GM19193 (cell line): ENCODE measurements around the gene AKAP12.

Experiments used
- POLR2A ChIP-seq: IDR thresholded peaks from 4 replicates; pipeline ENCODE4 v1.6.1; 2011; ENCODE audit not compliant: insufficient read depth, insufficient read length; ENCODE audit errors: extremely low read depth

Gene AKAP12

GRCh38 chr6:151303231-151303630 is 63.5 kb downstream of the AKAP12 start:
- no peak for TF ChIP-seq POLR2A

- TF ChIP-seq POLR2A = no peak
These were observed 66.6 kb downstream of the AKAP12 start for GRCh38 chr6:151306269-151306783.

- TF ChIP-seq POLR2A = no peak
These were observed 67.7 kb downstream of the AKAP12 start for GRCh38 chr6:151307501-151307900.

- TF ChIP-seq POLR2A = no peak
These were observed 69.9 kb downstream of the AKAP12 start for GRCh38 chr6:151309619-151310018.

GRCh38 chr6:151310279-151310678 is 70.5 kb downstream of the AKAP12 start:
- TF ChIP-seq POLR2A = no peak

- no peak for TF ChIP-seq POLR2A
These were observed 71.3 kb downstream of the AKAP12 start for GRCh38 chr6:151310852-151311767.

GRCh38 chr6:151313066-151313491 is 73.3 kb downstream of the AKAP12 start:
- TF ChIP-seq POLR2A = no peak

- TF ChIP-seq POLR2A = no peak
These were observed 77.6 kb downstream of the AKAP12 start for GRCh38 chr6:151317103-151317994.

- no peak for TF ChIP-seq POLR2A
These were observed 78.2 kb downstream of the AKAP12 start for GRCh38 chr6:151317995-151318365.

- TF ChIP-seq POLR2A = no peak
These were observed 80.4 kb downstream of the AKAP12 start for GRCh38 chr6:151320140-151320539.

GRCh38 chr6:151321438-151321837 is 81.7 kb downstream of the AKAP12 start:
- TF ChIP-seq POLR2A = no peak

GRCh38 chr6:151322570-151322969 is 82.8 kb downstream of the AKAP12 start:
- TF ChIP-seq POLR2A = no peak

- TF ChIP-seq POLR2A = no peak
These were observed 84.2 kb downstream of the AKAP12 start for GRCh38 chr6:151323791-151324487.

GRCh38 chr6:151324488-151324825 is 84.7 kb downstream of the AKAP12 start:
- TF ChIP-seq POLR2A = no peak
